Fibroblast of pulmonary artery (primary cell): ENCODE results near the gene PATL2.

ENCODE experiments used
- DNase-seq: peaks from one replicate; pipeline ENCODE4 v3.0.0-alpha.2; 2010; ENCODE audit warnings: low read depth
- H3K4me3 ChIP-seq: replicated peaks from 2 replicates; pipeline ENCODE4 v1.5.1; 2011; ENCODE audit warnings: low read depth, mild to moderate bottlenecking, control low read depth, low read length, moderate library complexity
- CTCF ChIP-seq: IDR thresholded peaks from 2 replicates; pipeline ENCODE4 v1.5.1; 2011; ENCODE audit warnings: mild to moderate bottlenecking, control low read depth, low read length, inconsistent platforms; ENCODE audit errors: missing control alignments

The PATL2 gene

GRCh38 chr15:44673639-44674038 is 37.5 kb downstream of the PATL2 start:
- TF ChIP-seq CTCF = no peak
- DNase-seq = no peak
- H3K4me3 ChIP-seq = no peak overlapping the region

- no peak overlapping the region for H3K4me3 ChIP-seq
- DNase-seq = no peak
- TF ChIP-seq CTCF = no peak
Measured at GRCh38 chr15:44670087-44670950, 40.8 kb downstream of the PATL2 start.

GRCh38 chr15:44668921-44669320 is 42.2 kb downstream of the PATL2 start:
- DNase-seq = no peak

GRCh38 chr15:44667039-44667360 is 44.1 kb downstream of the PATL2 start:
- no peak overlapping the region for H3K4me3 ChIP-seq
- no peak for DNase-seq
- TF ChIP-seq CTCF = no peak

More at GRCh38 chr15:44668921-44669320, 42.2 kb downstream of the PATL2 start:
- H3K4me3 ChIP-seq = no peak overlapping the region
- TF ChIP-seq CTCF = no peak

- no peak for DNase-seq
- TF ChIP-seq CTCF = no peak
- H3K4me3 ChIP-seq = no peak overlapping the region
Measured at GRCh38 chr15:44666210-44667038, 44.7 kb downstream of the PATL2 start.

GRCh38 chr15:44663410-44664308 is 47.5 kb downstream of the PATL2 start, which contains the start of gene SPG11:
Gene SPG11, minus strand, starts transcription at chr15:44663662. Its CDS starts 15 bp downstream, at chr15:44663647.
- peak within 1 kb of the TSS; percentile 93 for H3K4me3 ChIP-seq
- TF ChIP-seq CTCF = peak; percentile 87
- peak; percentile 99 for DNase-seq
